ENCODE results near the gene MT1M. TPM values are rescaled to one million over a fixed set of nuclear protein-coding genes. Genes with fewer than 3 reads are reported as not detected.

The MT1M gene
- polyA plus RNA-seq, 1 donor (not counting 4 experiments of a cell fraction or from before 2014, with no cell fraction given), result 0.20 TPM

GRCh38 chr16:56649820-56650219 lies 17.4 kb downstream of the MT1M start:
- no peak overlapping the region for H2AFZ ChIP-seq (ENCODE audit: control insufficient read depth, low read length)
- dilution Hi-C loops (cut with MboI; ENCODE audit: extremely low pct_ligation_motif_present, low sequenced_read_pairs), result no loop called here
- no peaks in the 10 kb centered on the region for H3K36me3 ChIP-seq (ENCODE audit: control insufficient read depth in 2 of 2, extremely low read depth in 1 of 2, insufficient read depth in 2 of 2, low read length in 2 of 2)
- TF ChIP-seq CTCF (optimal IDR thresholded peaks at IDR 0.05 in 1 of 3, IDR thresholded peaks at IDR 0.05 in 1 of 3, conservative IDR thresholded peaks at IDR 0.05 in 1 of 3; ENCODE audit: extremely low read depth in 1 of 3, insufficient read depth in 2 of 3, low read length in 3 of 3), result no peak
- TF ChIP-seq EZH2 (IDR thresholded peaks at IDR 0.05; ENCODE audit: low read length), result no peak
- H3K9me3 ChIP-seq (ENCODE audit: control insufficient read depth, low read depth, low read length), result no peaks in the 10 kb centered on the region
- DNase-seq (ENCODE audit: low read depth, low spot score) (no peak), FAIRE-seq (peak; percentile 84)
- no peaks in the 10 kb centered on the region for H3K79me2 ChIP-seq (ENCODE audit: control insufficient read depth, insufficient read depth, low read length)
- H3K4me3 ChIP-seq (ENCODE audit: control insufficient read depth in 2 of 3, extremely low read depth in 1 of 3, insufficient read depth in 2 of 3, low read depth in 1 of 3, low read length in 3 of 3), result no peak overlapping the region
- no peaks in the 10 kb centered on the region for H3K9me1 ChIP-seq (ENCODE audit: control insufficient read depth, extremely low read depth, insufficient read depth, low read length)
- H3K4me1 ChIP-seq (ENCODE audit: control insufficient read depth, extremely low read depth, insufficient read depth, low read length), result peaks cover 14% of the 10 kb centered on the region
- H3K27ac ChIP-seq (ENCODE audit: control insufficient read depth, insufficient read depth, low read length), result no peak overlapping the region
- no peaks in the 10 kb centered on the region for H4K20me1 ChIP-seq (ENCODE audit: control insufficient read depth, extremely low read depth, insufficient read depth, low read length)
- H3K4me2 ChIP-seq (ENCODE audit: control insufficient read depth, extremely low read depth, insufficient read depth, low read depth, low read length), result peak overlapping the region; percentile 6
- H3K9ac ChIP-seq (ENCODE audit: control insufficient read depth, extremely low read depth, insufficient read depth, low read length), result no peak overlapping the region
- peaks cover 5% of the 10 kb centered on the region for H3K27me3 ChIP-seq (ENCODE audit: control insufficient read depth, extremely low read depth, insufficient read depth, low read length)

- no peaks in the 10 kb centered on the region for H3K36me3 ChIP-seq (ENCODE audit: control insufficient read depth in 2 of 2, extremely low read depth in 1 of 2, insufficient read depth in 2 of 2, low read length in 2 of 2)
- no peak for TF ChIP-seq EZH2 (IDR thresholded peaks at IDR 0.05; ENCODE audit: low read length)
- TF ChIP-seq CTCF (optimal IDR thresholded peaks at IDR 0.05 in 1 of 3, IDR thresholded peaks at IDR 0.05 in 1 of 3, conservative IDR thresholded peaks at IDR 0.05 in 1 of 3; ENCODE audit: extremely low read depth in 1 of 3, insufficient read depth in 2 of 3, low read length in 3 of 3), result no peak
- no peaks in the 10 kb centered on the region for H3K79me2 ChIP-seq (ENCODE audit: control insufficient read depth, insufficient read depth, low read length)
- H2AFZ ChIP-seq (ENCODE audit: control insufficient read depth, low read length), result no peak within 1 kb of the TSS
- no peak within 1 kb of the TSS for H3K4me2 ChIP-seq (ENCODE audit: control insufficient read depth, extremely low read depth, insufficient read depth, low read depth, low read length)
- no peaks in the 10 kb centered on the region for H4K20me1 ChIP-seq (ENCODE audit: control insufficient read depth, extremely low read depth, insufficient read depth, low read length)
- no peak within 1 kb of the TSS for H3K27ac ChIP-seq (ENCODE audit: control insufficient read depth, insufficient read depth, low read length)
- H3K4me1 ChIP-seq (ENCODE audit: control insufficient read depth, extremely low read depth, insufficient read depth, low read length), result peaks cover 14% of the 10 kb centered on the region
- DNase-seq (ENCODE audit: low read depth, low spot score) (no peak), FAIRE-seq (no peak)
- H3K9me3 ChIP-seq (ENCODE audit: control insufficient read depth, low read depth, low read length), result no peaks in the 10 kb centered on the region
- no peak within 1 kb of the TSS for H3K9ac ChIP-seq (ENCODE audit: control insufficient read depth, extremely low read depth, insufficient read depth, low read length)
- H3K4me3 ChIP-seq (ENCODE audit: control insufficient read depth in 2 of 3, extremely low read depth in 1 of 3, insufficient read depth in 2 of 3, low read depth in 1 of 3, low read length in 3 of 3), result no peak within 1 kb of the TSS
- dilution Hi-C loops (cut with MboI; ENCODE audit: extremely low pct_ligation_motif_present, low sequenced_read_pairs), result no loop called here
- peaks cover 5% of the 10 kb centered on the region for H3K27me3 ChIP-seq (ENCODE audit: control insufficient read depth, extremely low read depth, insufficient read depth, low read length)
- H3K9me1 ChIP-seq (ENCODE audit: control insufficient read depth, extremely low read depth, insufficient read depth, low read length), result no peaks in the 10 kb centered on the region
Measured at GRCh38 chr16:56651586-56651985, 19.1 kb downstream of the MT1M start, which contains the start of gene MT1B. TSS of gene MT1B (plus strand) at chr16:56651886. CDS start at chr16:56651954, 68 bp downstream.
